ENCODE data around the gene RABGAP1L.

The RABGAP1L gene

GRCh38 chr1:174799136-174799479 is 639.8 kb downstream of the RABGAP1L start:
- CTCF ChIA-PET, result interaction anchor here (0.9 to 2.3 kb wide), 11 partner anchors 7 to 929 kb away, joined by 3 to 18 read pairs (median 4); no protein-coding TSS in a partner anchor
- no peak for DNase-seq (ENCODE audit: extremely low spot score)
- no peak for TF ChIP-seq CTCF (IDR thresholded peaks at IDR 0.05; ENCODE audit: control extremely low read depth, extremely low read depth, low read depth, missing control alignments)
- POLR2A ChIA-PET, result interaction anchor here (0.6 to 1.3 kb wide), 6 partner anchors 9 to 200 kb away, joined by 3 to 14 read pairs (median 5); partner anchors contain the start of gene CACYBP

- TF ChIP-seq CTCF (IDR thresholded peaks at IDR 0.05; ENCODE audit: control extremely low read depth, extremely low read depth, low read depth, missing control alignments), result no peak
- CTCF ChIA-PET, result interaction anchor here (0.8 to 2.3 kb wide), 10 partner anchors 8 to 930 kb away, joined by 3 to 18 read pairs (median 5); no protein-coding TSS in a partner anchor
- DNase-seq (ENCODE audit: extremely low spot score), result no peak
- POLR2A ChIA-PET, result interaction anchor here (0.6 to 1.3 kb wide), 7 partner anchors 8 to 778 kb away, joined by 3 to 14 read pairs (median 4); partner anchors contain the start of genes CACYBP and RC3H1
These were observed 641.0 kb downstream of the RABGAP1L start for GRCh38 chr1:174800216-174800851.

- DNase-seq (ENCODE audit: extremely low spot score), result no peak
- CTCF ChIA-PET, result interaction anchor here (1.8 to 2.3 kb wide), 3 partner anchors 9 to 15 kb away, joined by 6 to 18 read pairs (median 7); no protein-coding TSS in a partner anchor
- TF ChIP-seq CTCF (IDR thresholded peaks at IDR 0.05; ENCODE audit: control extremely low read depth, extremely low read depth, low read depth, missing control alignments), result no peak
- POLR2A ChIA-PET, result no interaction called here
These were observed 641.6 kb downstream of the RABGAP1L start for GRCh38 chr1:174800876-174801275.

GRCh38 chr1:174809755-174810280 is 650.5 kb downstream of the RABGAP1L start:
- no peak for TF ChIP-seq CTCF (IDR thresholded peaks at IDR 0.05; ENCODE audit: control extremely low read depth, extremely low read depth, low read depth, missing control alignments)
- POLR2A ChIA-PET, result interaction anchor here (1.2 kb wide), 1 partner anchor 10 kb away, joined by 4 read pairs; no protein-coding TSS in a partner anchor
- no peak for DNase-seq (ENCODE audit: extremely low spot score)
- CTCF ChIA-PET, result interaction anchor here (1.5 kb wide), 1 partner anchor 10 kb away, joined by 6 read pairs; no protein-coding TSS in a partner anchor

GRCh38 chr1:174812016-174812415 is 652.7 kb downstream of the RABGAP1L start:
- DNase-seq (ENCODE audit: extremely low spot score), result no peak
- CTCF ChIA-PET, result interaction anchor here (1.2 to 2.8 kb wide), 6 partner anchors 8 to 71 kb away, joined by 3 to 18 read pairs (median 3); no protein-coding TSS in a partner anchor
- TF ChIP-seq CTCF (IDR thresholded peaks at IDR 0.05; ENCODE audit: control extremely low read depth, extremely low read depth, low read depth, missing control alignments), result no peak
- POLR2A ChIA-PET, result interaction anchor here (1.8 kb wide), 1 partner anchor 12 kb away, joined by 14 read pairs; no protein-coding TSS in a partner anchor

GRCh38 chr1:174812656-174813055 is 653.3 kb downstream of the RABGAP1L start:
- ChIA-PET POLR2A (interaction anchor here (1.8 kb wide), 1 partner anchor 13 kb away, joined by 14 read pairs; no protein-coding TSS in a partner anchor), CTCF (interaction anchor here (1.3 to 2.8 kb wide), 3 partner anchors 9 to 23 kb away, joined by 3 to 18 read pairs (median 3); no protein-coding TSS in a partner anchor)
- DNase-seq (ENCODE audit: extremely low spot score), result no peak
- no peak for TF ChIP-seq CTCF (IDR thresholded peaks at IDR 0.05; ENCODE audit: control extremely low read depth, extremely low read depth, low read depth, missing control alignments)
